GM21526 (cell line): ENCODE data around the gene PDE2A.

Experiments
- ATAC-seq: cut with Tn5 transposase; IDR thresholded peaks from one replicate; pipeline ENCODE4 v1.9.1; 2021; ENCODE audit warnings: moderate library complexity; ENCODE audit not compliant: unreplicated experiment, low FRiP score

The PDE2A gene

DNA sequence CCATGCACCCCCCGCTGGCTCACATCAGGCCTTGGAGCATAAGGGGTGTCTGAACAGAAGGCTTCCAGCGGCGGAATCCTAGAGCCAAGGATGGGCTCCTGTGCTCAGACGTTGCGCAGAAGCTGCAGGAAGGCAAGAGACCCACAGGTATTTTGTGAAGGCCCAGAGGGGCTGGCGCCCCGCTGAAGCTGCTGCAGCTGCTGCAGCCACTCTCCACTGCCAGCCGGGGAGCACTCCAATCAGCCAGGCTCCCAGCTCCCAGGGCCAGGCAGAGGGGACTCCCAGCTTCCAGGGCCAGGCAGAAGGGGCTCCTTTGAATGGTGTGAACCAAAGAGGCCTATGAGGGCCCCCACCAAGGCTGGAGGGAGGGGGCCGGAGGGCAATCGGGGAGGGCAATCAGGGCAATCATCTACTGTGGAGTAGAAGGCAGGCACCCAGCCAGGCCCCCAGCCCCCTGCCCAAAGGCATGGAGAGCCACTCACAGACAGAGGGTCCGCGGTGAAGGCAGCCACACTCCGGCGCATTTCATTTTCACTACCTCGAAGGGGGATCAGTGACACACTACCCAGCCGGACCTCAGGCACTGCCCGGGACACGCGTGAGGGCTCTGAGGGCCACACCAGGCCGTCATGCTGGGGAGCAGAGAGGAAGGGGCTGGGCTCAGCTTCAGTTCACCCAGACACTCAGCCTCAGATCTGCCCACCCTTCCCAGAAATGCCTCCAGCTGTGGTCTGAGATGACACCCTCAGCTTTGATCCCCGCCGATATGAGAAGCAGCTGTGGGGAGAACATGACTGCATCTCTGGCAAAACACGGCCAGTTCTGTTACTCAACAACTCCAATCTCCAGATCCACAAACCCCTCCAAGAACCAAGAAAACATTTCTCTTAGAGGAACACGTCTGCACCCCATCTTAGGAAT lies 11.6 kb upstream of the PDE2A start:
- no peak for ATAC-seq

DNA sequence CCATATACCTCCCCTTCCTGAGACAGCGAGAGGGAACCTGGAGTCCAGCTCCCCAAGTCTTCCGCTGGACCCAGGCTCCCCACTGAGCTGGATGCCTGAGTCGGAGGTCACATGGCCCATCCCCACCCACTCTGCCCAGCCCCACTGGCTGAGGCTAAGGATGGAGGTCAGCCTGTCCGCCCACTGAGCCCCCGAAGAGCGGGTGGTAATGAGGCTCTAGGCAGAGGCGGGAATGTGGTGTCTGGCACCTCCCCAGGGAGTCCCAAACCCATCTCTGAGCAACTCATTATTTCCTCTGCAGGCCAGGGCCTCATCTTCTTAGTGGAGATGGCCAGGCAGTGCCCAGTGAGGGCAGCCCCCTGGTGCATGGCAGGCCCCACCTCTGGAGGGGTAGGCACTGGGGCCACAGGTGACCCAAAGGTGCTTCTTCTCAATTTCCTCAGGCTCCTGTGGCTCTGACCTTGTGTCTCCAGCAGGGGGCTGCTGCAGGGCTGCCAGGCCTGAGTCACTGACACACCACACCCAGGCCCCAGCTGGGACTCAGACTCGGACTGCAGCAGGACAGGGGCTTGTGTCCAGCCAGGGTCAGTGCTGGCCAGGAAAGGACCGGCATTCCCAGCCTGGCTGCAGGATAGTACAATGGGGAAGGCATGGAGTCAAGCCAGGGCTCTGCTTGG lies 10.2 kb upstream of the PDE2A start:
- no peak for ATAC-seq

DNA sequence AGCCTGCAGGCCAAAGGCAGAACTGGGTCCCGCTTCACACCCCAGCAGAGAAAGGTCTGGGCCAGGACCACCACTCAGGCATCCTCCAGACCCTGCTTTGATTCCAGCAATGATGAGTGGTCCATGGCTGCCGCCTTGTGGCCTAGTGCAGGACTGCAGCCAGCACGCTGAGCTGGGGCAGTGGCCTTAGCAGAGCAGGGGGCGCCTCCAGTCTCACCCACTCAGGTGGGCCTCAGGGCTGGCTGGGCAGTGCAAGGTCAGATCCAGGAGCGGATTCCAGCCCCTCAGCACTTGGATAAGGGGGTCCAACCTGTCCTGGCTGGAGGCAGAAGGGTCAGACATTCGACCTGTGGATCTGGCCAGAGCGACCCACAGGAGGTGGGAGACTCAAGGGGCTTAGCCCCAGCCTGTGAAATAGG lies 9.6 kb upstream of the PDE2A start:
- no peak for ATAC-seq

DNA sequence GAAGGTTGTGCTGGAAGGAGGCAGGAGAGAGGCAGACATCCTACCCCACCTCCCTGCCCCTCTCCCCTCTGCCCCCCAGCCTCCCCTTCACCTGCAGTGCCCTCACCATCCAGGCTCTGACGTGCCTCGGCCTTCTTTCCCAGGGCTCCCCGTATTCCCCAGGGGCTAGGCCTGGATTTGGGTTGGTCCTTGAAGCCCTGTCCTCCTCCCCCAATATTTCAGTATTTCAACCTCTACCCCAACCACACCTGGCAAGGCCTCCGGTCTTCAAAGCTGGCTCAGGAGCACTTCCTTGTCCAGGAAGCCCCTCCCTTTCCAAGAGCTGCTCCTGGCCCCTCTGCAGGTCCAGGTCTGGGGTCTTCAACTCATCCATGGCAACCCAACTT lies 8.6 kb upstream of the PDE2A start:
- no peak for ATAC-seq

DNA sequence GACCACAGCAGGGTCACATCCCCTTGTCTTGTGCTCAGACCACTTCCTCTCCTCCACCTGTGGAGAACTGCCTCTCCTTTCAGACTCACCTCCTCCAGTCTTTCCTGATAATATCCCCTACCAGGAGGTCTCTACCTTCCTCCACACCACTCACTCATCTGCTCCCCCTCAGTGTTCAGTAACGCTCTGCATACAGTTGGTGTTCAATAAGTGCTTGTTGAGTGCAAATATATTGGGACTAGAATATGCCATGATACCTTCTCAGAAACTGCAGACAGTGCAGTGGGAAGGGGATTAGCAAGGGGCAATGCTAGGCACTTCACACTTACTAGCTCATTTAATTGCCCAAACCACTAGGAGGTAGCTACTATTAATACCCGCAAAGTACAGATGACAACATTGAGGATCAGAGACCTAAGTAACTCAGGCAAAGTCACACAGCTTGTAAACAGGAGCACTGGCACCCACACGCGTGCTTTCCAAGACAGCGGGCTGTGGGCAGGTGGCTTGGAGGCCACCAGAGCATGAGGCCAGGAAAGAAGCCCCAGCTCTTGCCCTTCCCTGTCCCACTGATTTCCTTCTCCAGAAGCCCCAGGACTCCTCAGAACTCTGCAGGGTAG lies 8.1 kb upstream of the PDE2A start:
- ATAC-seq, result no peak

DNA sequence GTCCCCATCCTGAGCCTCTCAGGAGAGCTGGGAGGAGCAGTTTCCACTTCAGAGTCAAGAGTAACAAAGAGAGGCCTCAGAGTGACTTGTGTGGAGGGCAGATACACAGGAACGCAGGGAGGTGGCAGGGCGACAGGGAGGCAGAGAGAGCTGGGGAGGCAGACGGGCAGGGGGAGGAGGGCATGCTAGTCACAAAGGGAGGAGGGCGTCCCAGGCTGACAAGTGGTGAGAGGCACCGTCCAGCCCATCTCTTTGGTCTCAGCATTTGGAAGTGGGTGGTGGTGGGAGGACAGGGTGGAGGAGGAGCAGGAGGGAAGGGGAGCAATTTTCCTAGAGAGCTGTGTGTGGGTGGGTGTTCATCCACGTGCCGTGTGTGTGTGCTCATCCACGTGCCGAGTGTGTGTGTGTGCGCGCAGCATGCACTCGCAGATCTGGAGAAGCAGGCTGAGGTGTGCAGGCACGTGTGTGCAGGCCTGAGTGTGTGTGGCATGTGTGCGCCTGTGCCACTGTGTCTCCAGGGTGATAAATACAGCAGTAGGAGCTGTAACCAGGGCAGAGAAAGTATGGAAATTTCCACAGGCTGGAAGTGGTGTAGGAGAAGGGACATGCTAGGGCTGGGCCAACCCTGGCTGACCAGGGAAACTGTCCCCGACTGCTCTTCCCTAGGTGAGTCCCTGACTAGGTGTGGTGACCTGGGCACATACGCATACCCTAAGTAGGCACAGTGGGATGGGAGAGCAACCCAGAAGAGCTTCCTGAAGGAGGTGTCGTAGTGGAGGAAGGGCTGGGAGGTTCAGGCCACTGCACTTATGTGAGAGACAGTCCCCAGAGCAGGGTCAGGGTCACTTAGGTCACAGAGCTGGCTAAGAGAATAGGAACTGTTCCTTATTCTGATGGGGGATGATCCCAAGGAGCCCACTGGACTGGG lies 7.3 kb upstream of the PDE2A start:
- ATAC-seq, result no peak

DNA sequence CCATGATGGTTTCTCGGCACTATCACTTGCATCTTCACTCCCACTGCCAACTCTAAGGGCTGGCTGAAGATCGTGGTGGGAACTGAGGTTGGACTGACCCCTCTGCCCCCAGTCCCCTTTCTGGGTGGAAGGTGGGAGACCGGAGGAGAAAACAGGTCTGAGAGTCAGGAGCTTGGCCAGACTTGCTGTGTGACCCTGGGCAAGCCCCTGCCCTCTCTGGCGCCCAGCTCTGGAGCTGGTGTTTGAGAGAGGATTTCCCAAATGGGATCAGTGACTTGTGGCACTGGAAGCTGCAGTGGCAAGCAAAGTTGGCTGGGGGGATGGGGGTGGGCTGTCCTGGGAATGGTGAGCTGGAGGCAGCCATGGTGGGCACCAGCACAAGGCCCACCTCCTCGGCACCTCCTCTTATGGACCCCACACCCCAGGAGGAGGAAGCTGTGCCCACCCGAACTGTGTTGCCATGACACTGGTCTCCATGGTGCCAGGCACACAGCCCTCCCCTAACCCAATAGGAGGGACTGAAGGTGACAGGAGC lies 6.5 kb upstream of the PDE2A start:
- ATAC-seq, result no peak

DNA sequence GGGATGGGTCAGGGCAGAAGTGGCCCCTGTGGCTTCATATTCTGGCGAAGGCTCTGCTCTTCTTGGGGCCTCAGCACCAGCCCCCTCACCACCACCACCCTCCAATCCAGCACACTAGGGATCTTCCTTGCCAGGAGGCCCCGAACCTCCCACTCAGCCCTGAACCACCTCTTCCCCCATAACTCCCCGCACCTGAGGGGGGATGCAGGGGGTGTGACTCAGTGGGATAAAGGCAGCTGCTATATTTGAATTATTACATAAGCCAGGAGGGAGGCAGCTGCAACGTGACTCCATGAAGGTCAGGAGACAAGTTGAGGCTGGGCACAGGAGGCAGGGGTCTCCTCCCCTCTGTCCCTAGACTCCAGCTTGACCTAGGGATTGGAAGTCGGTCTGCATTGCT lies 5.6 kb upstream of the PDE2A start:
- no peak for ATAC-seq

DNA sequence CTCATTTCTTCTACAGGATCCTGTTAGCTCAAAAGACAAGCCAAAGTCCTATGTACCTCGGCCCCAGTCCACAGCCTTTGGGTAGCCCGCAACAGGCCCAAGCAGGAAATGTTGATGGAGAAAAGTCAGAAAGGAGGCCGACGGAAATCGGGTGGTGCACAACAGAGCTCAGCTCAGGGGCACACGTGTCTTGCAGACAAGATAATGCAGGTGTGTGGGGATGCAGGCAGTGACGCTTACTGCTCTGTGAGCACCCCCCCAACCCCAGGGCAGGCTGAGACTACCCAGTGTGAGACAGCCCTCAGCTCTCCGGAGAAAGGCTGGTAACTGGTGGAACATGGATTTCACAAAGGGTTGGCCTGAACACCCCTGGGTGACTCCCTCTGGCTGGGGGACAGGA lies 4.3 kb upstream of the PDE2A start:
- no peak for ATAC-seq

DNA sequence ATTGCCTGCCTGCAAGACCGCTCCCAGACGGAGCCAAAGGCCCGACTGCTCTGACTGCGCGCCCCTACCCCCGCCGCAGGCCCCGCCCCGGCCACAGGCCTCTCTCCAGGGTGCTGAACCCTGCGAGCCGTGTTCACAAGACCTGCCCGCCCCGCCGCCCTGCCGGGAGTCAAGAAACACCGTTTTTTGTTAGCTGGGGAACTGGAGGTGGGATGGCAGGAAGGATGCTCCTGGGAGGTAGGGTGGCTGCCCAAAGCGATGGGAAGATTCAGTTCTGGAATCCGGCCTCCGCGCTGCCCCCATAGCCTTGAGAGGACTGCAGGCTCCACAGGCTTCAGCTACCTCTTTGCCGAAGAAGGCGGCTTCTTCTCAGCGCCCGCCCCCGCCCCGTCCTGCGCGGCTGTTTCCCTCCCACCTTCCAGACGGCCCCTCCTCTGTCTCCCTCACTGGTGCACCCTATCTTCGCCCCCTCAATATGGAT lies 2.7 kb upstream of the PDE2A start:
- no peak for ATAC-seq

DNA sequence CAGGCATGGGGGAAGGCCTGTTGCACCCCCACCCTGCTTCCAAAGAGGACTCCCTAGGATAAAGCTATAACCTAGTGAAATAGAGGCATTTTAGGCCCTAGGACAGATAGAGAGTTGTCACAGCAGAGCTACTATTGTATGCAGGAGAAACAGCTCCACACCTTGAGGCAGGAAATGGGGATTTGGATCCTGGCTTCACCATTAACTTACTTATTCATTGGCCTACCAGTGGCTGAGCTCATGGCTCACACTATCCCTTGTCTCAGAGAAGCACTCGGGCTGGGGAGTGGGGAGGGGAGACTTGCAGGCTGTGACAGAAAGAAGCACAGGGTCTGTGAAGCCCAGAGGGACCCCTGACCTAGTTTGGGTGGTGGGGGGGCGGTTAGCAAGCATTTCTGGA lies 999 bp upstream of the PDE2A start:
- ATAC-seq, result no peak

DNA sequence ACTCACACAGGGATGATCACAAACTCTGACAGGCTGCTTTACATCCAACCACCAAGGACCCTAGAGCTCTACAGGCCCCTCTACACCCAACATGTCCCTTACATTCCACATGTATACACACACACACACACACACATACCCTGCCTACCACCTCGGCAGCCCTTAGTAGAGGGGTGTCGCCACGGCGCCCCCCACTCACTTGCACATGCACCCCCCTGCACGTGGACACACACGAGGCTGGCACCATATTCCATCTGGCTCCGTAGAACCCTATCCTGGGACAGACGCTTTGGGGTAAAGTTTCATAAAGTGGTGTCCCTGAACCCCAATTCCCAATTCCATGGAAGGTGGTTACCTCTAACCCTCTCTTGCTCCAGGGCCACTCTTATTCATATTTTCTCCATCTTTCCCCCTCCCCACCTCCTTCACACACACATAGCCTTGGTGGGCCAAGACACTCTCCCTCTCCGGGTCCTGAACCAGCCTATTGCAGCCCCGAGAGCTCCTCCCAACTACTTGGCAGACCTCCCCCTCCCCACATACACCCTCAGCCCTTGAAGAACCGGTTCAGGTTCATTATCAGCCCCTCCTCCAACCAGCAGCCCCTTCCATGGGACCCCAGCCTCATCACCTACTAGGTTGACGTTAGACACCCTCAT lies 809 bp downstream of the PDE2A start:
- ATAC-seq, result no peak

DNA sequence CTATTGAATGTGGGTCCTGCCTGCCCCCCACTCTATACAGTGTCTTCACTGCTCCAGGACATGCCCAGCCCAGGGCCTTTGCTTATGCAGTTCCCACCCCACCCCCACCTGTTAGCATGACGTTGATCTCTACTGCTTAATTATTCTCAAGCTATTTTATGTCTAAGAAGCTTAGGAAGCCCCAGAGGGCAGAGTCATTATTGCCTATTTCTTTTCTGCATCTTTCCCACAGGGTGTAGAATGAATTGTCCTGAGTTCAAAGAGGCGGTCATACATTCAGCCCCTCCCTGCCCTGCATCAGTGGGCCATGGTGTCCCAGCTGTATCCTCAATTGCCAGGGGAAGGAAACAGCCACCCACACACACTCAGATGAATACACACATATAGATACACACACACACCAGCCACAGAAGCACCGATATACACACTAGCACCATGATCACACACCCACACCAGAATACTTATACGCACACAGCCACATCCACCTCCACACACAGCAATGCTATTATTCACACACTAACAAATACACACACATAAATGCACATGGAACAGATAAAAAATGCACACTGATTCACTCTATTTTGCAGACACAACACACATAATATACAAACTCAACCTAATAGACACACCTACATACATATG lies 1.5 kb downstream of the PDE2A start:
- no peak for ATAC-seq

DNA sequence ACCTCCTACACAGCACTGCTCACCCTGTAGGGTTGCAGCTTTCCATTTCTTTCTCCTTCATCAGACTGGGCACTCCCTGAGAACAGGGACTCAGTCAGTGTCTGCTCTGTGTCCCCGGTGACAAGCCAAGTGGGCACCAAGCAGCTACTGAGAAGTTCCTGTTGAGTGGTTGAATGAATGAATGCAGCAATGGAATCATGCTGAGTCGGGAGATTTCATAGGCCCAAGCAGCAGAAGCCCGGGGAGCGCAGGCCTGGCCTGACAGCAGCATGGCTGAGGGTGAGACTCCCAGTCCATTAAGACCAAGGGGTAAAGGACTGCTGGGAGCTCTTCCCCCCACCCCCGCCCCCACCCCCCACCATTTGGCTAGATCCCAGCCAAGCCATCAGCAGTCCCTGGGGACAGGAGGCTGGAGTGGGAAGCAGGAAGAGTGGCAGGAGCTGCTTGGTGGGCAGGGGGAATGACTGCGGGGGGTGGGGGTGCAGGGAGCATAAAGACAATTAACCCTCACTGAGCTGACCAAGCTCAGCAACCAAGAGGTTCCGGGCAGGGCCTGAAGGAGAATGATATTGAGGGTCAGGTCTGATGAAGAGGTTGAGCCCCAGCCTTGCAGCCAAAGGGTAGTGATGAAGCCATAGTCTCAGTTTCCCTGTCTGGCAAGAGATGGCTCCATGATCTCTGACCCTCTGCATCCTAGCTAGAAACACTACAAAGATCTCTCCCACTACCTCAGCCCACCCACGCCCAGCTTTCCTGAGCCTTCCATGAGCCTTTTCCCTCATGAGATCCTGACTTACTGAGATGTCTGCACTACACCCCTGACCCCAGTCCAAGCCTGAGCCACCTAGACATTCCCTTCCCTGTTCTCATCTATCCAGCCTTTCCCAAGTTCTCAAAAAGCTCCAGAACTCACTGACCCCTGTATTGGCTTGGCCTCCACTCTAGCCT lies 2.8 kb downstream of the PDE2A start:
- no peak for ATAC-seq

DNA sequence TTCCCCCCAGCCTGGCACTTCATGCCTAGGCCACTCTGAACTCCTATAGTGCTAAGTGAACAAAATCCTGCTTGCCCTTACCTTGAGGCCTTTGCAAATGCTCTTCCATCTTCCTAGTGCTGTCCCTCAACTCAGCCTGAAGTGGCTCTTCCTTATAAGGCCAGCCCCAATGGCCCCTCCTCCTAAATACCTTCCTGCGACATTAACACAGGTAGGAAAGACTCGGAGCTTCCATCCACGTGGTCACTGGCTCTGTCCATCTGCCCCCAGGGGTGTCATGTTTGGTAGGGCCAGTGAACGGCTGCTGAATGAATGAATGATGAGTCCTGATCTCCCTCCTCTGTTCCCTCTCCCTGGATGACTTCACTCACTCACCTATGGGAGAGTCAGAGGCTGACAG lies 4.2 kb downstream of the PDE2A start:
- no peak for ATAC-seq

DNA sequence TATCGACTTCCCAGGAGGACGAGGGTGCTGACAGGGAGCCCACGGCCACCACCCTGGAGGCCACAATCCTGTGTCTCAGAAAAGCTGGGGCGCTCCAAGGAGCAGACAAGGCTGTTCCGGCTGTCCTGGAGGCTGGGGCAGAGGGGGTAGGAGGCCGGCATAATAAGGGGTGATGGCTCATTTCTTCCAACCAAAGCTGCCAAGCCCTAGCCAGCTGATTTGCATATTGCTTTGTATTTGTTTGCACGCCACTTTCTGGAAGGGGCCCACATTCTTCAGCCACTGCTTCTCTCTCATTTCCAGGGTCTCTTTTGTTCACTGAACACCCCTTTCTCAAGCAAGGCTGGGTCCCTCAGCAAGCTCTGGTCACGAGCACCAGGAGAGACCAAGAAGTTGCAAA lies 4.7 kb downstream of the PDE2A start:
- ATAC-seq, result no peak

DNA sequence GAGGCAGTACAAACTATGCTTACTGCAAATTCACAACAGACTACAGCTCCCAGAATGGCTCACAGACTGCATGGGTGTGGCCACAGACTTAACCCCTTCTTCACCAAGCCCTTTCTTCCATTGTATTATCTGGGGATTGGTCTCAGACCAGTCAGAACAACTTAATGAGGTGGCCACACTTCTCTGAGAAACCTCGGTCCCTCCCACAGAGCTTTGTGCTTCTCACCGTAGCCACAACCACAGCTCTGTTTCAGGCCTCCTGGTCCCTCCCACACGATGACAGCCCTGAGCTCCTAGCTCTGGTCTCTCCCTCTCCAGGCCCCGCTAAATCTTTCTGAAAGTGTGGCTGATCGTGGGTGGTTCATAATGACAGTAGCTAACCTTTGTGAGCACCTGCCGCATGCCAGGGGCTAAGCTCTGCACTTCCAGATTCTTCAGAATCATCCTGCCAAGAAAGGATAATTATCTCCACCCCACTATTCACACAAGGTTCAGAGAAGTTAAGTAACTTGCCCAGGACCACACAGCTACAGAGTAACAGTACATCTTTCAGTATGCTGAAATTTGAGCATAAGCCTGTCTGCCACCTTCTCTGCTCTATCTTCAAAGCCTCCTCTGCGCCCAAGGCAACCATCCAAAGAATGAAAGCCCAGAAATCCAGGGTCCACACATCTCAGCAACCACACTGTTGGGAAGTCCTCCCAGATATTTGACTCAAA lies 5.4 kb downstream of the PDE2A start:
- peak; percentile 80 for ATAC-seq
